HepG2 (cell line): ENCODE data around the gene DNAJC11. TPM values are rescaled to one million over a fixed set of nuclear protein-coding genes. Genes with fewer than 3 reads are reported as not detected.

Experiments
- BRD4 ChIP-seq: sonication (generic); formaldehyde crosslinking; IDR thresholded peaks from 2 replicates; pipeline ENCODE4 v1.4.0; 2020; ENCODE audit warnings: missing genetic modification reagents
- NPAS2 ChIP-seq: sonication (generic); formaldehyde crosslinking; IDR thresholded peaks from 2 replicates; pipeline ENCODE4 v1.8.0; 2022; ENCODE audit warnings: mild to moderate bottlenecking, missing genetic modification reagents, borderline replicate concordance
- PAF1 ChIP-seq: IDR thresholded peaks from 2 replicates; pipeline ENCODE4 v1.6.1; 2016; ENCODE audit warnings: missing genetic modification reagents, missing compliant biosample characterization
- PAX8 ChIP-seq: sonication (generic); formaldehyde crosslinking; IDR thresholded peaks from 2 replicates; pipeline ENCODE4 v1.8.0; 2022; ENCODE audit warnings: mild to moderate bottlenecking, missing genetic modification reagents, borderline replicate concordance
- TBL1XR1 ChIP-seq: fragments of 150-350 bp; IDR thresholded peaks from 2 replicates; pipeline ENCODE4 v1.6.1; 2014; ENCODE audit warnings: borderline replicate concordance, low read length; ENCODE audit not compliant: partially characterized antibody
- ZMYM2 ChIP-seq: sonication (generic); formaldehyde crosslinking; IDR thresholded peaks from 2 replicates; pipeline ENCODE4 v1.8.0; 2022; ENCODE audit warnings: mild to moderate bottlenecking, missing genetic modification reagents
- ZNF276 ChIP-seq: sonication (generic); formaldehyde crosslinking; IDR thresholded peaks from 2 replicates; pipeline ENCODE4 v1.4.0; 2020; ENCODE audit warnings: mild to moderate bottlenecking, low read depth, missing genetic modification reagents
- ZNF34 ChIP-seq: sonication (generic); formaldehyde crosslinking; IDR thresholded peaks from 2 replicates; pipeline ENCODE4 v1.4.0; 2020; ENCODE audit warnings: mild to moderate bottlenecking, missing genetic modification reagents, borderline replicate concordance
- ZNF343 ChIP-seq: sonication (generic); formaldehyde crosslinking; IDR thresholded peaks from 2 replicates; pipeline ENCODE4 v1.4.0; 2020; ENCODE audit warnings: mild to moderate bottlenecking, missing genetic modification reagents
- polyA plus RNA-seq, 8 experiments: library from polyadenylated mRNA; depleted of rRNA in 3 of 8; stranded (reverse) in 7 of 8; unstranded in 1 of 8; fragments of >200 nt; fragmentation: Illumina TruSeq in 4 of 8; extraction: Trizol in 4 of 8; gene quantifications; 2 replicates each; pipeline versions ENCODE4 v1.2.1 to v1.2.3, GENCODE V29; 2011 to 2016; ENCODE audit warnings: low read depth in 4 of 8, missing spikeins in 1 of 8, mixed read lengths in 1 of 8; ENCODE audit not compliant: insufficient read depth in 1 of 8
- total RNA-seq, 5 experiments: library from RNA; depleted of rRNA; stranded (reverse); fragments of >200 nt; fragmentation: Illumina TruSeq; extraction: Trizol; gene quantifications; 2 replicates each; pipeline ENCODE4 v1.2.3, GENCODE V29; 2016; ENCODE audit warnings: low read depth in 1 of 5
- TF ChIP-seq, protein P1 (sequence below): sonication (generic); formaldehyde crosslinking; IDR thresholded peaks from 2 replicates; pipeline ENCODE4 v1.8.0; 2022; ENCODE audit warnings: mild to moderate bottlenecking, missing genetic modification reagents, borderline replicate concordance
- TF ChIP-seq, protein P2 (sequence below): sonication (generic); formaldehyde crosslinking; IDR thresholded peaks from 2 replicates; pipeline ENCODE4 v1.5.0; 2020; ENCODE audit warnings: missing genetic modification reagents
- TF ChIP-seq, protein P3 (sequence below): sonication (generic); formaldehyde crosslinking; IDR thresholded peaks from 2 replicates; pipeline ENCODE4 v1.8.1; 2023; ENCODE audit warnings: missing genetic modification reagents, inconsistent platforms, borderline replicate concordance
- TF ChIP-seq, protein P4 (sequence below): sonication (generic); formaldehyde crosslinking; IDR thresholded peaks from 2 replicates; pipeline ENCODE4 v1.5.1; 2020; ENCODE audit warnings: mild to moderate bottlenecking, missing genetic modification reagents, moderate library complexity
- TF ChIP-seq, protein P5 (sequence below): conservative IDR thresholded peaks from 2 replicates; pipeline ENCODE4 v1.6.1; 2018; ENCODE audit warnings: missing genetic modification reagents

DNAJC11 gene
- total and polyA plus RNA-seq, 2 of the 13 experiments (the other 11 are each of a cell fraction or from before 2014, with no cell fraction given), result 25.1 to 47.6 TPM

DNA sequence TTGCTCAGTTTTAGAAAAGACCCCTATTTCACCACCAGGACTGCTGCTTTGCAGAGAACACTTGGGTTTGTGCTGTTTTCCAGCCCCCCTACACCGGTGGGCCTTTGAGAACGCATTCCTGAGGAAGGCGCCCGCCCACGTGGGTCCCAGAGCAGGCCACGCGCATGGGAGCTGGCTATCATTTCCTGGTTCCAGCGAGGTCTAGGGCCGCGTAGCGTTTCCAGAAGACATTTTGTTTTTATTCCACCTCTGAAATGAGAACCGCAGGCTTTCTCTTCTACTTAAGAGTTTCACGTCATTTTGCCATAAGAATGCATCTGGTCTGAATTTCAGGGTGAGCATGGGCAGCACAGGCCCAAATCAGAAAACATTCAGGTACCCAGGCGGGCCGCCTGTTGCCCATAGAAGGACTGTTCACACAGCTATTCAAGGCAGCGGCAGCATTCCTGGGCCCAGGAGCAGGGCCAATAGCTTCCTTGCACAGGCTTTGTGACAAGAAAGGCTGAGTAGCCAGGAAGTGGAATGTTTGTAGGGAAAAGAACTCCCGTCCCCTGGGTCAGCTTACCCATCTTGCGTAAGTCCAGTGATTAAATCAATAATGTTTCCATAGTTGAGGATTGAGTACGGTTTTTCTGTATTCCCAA, 97.6 kb downstream of the DNAJC11 start (continued):
- TF ChIP-seq, protein P1, sequence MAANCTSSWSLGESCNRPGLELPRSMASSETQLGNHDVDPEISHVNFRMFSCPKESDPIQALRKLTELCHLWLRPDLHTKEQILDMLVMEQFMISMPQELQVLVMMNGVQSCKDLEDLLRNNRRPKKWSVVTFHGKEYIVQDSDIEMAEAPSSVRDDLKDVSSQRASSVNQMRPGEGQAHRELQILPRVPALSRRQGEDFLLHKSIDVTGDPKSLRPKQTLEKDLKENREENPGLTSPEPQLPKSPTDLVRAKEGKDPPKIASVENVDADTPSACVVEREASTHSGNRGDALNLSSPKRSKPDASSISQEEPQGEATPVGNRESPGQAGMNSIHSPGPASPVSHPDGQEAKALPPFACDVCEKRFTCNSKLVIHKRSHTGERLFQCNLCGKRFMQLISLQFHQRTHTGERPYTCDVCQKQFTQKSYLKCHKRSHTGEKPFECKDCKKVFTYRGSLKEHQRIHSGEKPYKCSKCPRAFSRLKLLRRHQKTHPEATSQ (CRISPR knock-in tag), result no peak
- TF ChIP-seq, protein P2, sequence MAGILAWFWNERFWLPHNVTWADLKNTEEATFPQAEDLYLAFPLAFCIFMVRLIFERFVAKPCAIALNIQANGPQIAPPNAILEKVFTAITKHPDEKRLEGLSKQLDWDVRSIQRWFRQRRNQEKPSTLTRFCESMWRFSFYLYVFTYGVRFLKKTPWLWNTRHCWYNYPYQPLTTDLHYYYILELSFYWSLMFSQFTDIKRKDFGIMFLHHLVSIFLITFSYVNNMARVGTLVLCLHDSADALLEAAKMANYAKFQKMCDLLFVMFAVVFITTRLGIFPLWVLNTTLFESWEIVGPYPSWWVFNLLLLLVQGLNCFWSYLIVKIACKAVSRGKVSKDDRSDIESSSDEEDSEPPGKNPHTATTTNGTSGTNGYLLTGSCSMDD (CRISPR knock-in tag), result no peak
- TF ChIP-seq PAF1 (CRISPR knock-in tag) (no peak), TBL1XR1 (no peak), ZNF34 (CRISPR knock-in tag) (no peak), BRD4 (CRISPR knock-in tag) (peak; percentile 51; the same call in 1 of the 2 replicates), NPAS2 (CRISPR knock-in tag) (no peak), PAX8 (CRISPR knock-in tag) (0 out of 2 replicates have a peak, but pooled peaks have one; percentile 27), ZNF276 (no peak), ZMYM2 (CRISPR knock-in tag) (no peak), ZNF343 (CRISPR knock-in tag) (no peak)
- TF ChIP-seq, protein P3, sequence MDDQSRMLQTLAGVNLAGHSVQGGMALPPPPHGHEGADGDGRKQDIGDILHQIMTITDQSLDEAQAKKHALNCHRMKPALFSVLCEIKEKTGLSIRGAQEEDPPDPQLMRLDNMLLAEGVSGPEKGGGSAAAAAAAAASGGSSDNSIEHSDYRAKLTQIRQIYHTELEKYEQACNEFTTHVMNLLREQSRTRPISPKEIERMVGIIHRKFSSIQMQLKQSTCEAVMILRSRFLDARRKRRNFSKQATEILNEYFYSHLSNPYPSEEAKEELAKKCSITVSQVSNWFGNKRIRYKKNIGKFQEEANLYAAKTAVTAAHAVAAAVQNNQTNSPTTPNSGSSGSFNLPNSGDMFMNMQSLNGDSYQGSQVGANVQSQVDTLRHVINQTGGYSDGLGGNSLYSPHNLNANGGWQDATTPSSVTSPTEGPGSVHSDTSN (CRISPR knock-in tag), result no peak
- TF ChIP-seq, protein P4, sequence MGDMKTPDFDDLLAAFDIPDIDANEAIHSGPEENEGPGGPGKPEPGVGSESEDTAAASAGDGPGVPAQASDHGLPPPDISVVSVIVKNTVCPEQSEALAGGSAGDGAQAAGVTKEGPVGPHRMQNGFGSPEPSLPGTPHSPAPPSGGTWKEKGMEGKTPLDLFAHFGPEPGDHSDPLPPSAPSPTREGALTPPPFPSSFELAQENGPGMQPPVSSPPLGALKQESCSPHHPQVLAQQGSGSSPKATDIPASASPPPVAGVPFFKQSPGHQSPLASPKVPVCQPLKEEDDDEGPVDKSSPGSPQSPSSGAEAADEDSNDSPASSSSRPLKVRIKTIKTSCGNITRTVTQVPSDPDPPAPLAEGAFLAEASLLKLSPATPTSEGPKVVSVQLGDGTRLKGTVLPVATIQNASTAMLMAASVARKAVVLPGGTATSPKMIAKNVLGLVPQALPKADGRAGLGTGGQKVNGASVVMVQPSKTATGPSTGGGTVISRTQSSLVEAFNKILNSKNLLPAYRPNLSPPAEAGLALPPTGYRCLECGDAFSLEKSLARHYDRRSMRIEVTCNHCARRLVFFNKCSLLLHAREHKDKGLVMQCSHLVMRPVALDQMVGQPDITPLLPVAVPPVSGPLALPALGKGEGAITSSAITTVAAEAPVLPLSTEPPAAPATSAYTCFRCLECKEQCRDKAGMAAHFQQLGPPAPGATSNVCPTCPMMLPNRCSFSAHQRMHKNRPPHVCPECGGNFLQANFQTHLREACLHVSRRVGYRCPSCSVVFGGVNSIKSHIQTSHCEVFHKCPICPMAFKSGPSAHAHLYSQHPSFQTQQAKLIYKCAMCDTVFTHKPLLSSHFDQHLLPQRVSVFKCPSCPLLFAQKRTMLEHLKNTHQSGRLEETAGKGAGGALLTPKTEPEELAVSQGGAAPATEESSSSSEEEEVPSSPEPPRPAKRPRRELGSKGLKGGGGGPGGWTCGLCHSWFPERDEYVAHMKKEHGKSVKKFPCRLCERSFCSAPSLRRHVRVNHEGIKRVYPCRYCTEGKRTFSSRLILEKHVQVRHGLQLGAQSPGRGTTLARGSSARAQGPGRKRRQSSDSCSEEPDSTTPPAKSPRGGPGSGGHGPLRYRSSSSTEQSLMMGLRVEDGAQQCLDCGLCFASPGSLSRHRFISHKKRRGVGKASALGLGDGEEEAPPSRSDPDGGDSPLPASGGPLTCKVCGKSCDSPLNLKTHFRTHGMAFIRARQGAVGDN (CRISPR knock-in tag), result peak; percentile 93
- TF ChIP-seq, protein P5, sequence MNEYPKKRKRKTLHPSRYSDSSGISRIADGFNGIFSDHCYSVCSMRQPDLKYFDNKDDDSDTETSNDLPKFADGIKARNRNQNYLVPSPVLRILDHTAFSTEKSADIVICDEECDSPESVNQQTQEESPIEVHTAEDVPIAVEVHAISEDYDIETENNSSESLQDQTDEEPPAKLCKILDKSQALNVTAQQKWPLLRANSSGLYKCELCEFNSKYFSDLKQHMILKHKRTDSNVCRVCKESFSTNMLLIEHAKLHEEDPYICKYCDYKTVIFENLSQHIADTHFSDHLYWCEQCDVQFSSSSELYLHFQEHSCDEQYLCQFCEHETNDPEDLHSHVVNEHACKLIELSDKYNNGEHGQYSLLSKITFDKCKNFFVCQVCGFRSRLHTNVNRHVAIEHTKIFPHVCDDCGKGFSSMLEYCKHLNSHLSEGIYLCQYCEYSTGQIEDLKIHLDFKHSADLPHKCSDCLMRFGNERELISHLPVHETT, result no peak
